HG02870 (cell line): ENCODE measurements around the gene ZNF157.

ENCODE experiments used
- ATAC-seq: cut with Tn5 transposase; IDR thresholded peaks from one replicate; pipeline ENCODE4 v1.9.1; 2021; ENCODE audit warnings: mild to moderate bottlenecking, moderate library complexity; ENCODE audit not compliant: unreplicated experiment

ZNF157 gene

GRCh38 chrX:47446431-47446830, 76.1 kb downstream of the ZNF157 start:
- ATAC-seq: no peak

DNA sequence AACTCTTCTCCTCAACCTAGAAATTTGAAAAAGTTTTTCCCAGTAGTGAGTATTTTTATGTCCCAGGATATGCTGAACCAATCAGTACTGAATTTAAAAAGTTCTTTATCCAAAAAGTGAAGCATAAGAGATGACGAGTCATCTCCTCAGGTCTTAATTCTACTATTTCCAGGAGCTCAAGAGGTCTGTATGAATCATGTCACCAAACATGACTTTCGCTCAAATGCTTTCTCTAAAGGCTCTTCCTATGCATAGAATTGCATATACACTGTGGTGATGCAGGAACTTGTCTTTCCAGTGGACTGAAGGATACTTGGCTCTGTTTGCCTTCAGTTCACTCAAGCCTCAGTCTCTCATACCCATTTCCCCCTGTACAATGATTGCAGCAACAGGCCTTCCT, 76.6 kb downstream of the ZNF157 start:
- no peak for ATAC-seq

DNA sequence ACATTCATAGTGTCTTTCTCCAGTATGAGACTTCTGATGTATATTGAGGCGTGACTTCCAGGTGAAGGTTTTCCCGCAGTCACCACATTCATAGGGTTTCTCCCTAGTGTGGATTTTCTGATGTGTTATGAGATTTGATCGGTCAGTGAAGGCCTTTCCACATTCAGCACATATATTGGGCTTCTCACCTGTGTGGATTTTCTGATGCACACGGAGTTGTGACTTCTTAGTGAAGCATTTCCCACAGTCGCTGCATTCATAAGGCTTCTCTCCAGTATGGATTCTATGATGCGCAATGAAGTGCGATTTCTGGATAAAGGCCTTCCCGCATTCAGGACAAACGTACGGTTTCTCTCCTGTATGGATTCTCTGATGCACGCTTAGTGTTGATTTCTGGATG, 77.2 kb downstream of the ZNF157 start:
- ATAC-seq: no peak

- no peak for ATAC-seq
Observed at GRCh38 chrX:47448165-47448806, 77.9 kb downstream of the ZNF157 start.

DNA sequence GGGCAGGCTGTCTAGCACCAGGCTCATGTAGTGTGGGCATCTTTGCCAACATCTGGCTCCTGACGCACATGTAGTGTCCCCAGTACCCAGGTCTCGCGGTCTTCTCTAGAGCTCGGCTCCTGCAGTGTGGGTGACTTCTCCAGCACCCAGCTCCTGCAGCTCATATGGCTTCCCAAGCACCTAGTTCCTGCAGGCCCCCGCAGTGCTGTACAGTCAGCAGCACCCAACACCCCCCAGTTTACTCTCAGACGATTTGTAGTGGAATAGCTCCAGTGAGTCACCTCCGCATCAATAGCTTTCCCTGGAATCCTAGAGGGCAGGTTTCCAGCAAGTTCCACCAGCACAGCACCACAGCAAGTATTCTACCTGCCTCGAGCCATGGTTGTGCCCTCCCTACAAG, 81.7 kb downstream of the ZNF157 start:
- ATAC-seq: no peak

- no peak for ATAC-seq
Observed at GRCh38 chrX:47456080-47456479, 85.7 kb downstream of the ZNF157 start.

DNA sequence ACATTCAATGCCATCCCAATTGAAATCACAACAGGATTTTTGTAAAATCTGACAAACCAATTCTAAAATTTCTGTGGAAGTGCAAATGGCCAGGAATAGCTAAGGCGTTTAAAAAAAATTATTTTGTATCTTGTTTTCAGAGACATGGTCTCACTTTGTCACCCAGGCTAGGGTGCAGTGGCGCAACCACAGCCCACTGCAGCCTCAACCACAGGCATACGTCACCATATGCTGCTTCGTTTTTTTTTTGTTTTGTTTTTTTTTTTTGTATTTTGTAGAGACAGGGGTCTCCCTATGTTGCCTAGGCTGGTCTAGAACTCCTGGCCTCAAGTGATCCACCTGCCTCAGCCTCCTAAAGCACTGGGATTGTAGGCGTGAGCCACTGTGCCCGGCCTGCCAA, 88.2 kb downstream of the ZNF157 start:
- ATAC-seq: no peak

GRCh38 chrX:47460561-47460960, 90.2 kb downstream of the ZNF157 start:
- no peak for ATAC-seq
